IPS-18c (cell line): ENCODE results near the gene CGNL1.
A peak's percentile ranks its signal among the peaks of the same experiment; 100 is the strongest.

Experiments used
- H3K4me3 ChIP-seq: 2 replicates; pipeline ENCODE4 v1.7.0; 2013; ENCODE audit warnings: low read depth, mild to moderate bottlenecking, low read length, moderate library complexity; ENCODE audit not compliant: insufficient read depth
- H3K9me3 ChIP-seq: one replicate; pipeline ENCODE4 v1.6.1; 2013; ENCODE audit warnings: mild to moderate bottlenecking, low read length, moderate library complexity; ENCODE audit not compliant: control insufficient read depth, insufficient read depth

CGNL1 gene, protein sequence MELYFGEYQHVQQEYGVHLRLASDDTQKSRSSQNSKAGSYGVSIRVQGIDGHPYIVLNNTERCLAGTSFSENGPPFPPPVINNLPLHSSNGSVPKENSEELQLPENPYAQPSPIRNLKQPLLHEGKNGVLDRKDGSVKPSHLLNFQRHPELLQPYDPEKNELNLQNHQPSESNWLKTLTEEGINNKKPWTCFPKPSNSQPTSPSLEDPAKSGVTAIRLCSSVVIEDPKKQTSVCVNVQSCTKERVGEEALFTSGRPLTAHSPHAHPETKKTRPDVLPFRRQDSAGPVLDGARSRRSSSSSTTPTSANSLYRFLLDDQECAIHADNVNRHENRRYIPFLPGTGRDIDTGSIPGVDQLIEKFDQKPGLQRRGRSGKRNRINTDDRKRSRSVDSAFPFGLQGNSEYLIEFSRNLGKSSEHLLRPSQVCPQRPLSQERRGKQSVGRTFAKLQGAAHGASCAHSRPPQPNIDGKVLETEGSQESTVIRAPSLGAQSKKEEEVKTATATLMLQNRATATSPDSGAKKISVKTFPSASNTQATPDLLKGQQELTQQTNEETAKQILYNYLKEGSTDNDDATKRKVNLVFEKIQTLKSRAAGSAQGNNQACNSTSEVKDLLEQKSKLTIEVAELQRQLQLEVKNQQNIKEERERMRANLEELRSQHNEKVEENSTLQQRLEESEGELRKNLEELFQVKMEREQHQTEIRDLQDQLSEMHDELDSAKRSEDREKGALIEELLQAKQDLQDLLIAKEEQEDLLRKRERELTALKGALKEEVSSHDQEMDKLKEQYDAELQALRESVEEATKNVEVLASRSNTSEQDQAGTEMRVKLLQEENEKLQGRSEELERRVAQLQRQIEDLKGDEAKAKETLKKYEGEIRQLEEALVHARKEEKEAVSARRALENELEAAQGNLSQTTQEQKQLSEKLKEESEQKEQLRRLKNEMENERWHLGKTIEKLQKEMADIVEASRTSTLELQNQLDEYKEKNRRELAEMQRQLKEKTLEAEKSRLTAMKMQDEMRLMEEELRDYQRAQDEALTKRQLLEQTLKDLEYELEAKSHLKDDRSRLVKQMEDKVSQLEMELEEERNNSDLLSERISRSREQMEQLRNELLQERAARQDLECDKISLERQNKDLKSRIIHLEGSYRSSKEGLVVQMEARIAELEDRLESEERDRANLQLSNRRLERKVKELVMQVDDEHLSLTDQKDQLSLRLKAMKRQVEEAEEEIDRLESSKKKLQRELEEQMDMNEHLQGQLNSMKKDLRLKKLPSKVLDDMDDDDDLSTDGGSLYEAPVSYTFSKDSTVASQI

DNA sequence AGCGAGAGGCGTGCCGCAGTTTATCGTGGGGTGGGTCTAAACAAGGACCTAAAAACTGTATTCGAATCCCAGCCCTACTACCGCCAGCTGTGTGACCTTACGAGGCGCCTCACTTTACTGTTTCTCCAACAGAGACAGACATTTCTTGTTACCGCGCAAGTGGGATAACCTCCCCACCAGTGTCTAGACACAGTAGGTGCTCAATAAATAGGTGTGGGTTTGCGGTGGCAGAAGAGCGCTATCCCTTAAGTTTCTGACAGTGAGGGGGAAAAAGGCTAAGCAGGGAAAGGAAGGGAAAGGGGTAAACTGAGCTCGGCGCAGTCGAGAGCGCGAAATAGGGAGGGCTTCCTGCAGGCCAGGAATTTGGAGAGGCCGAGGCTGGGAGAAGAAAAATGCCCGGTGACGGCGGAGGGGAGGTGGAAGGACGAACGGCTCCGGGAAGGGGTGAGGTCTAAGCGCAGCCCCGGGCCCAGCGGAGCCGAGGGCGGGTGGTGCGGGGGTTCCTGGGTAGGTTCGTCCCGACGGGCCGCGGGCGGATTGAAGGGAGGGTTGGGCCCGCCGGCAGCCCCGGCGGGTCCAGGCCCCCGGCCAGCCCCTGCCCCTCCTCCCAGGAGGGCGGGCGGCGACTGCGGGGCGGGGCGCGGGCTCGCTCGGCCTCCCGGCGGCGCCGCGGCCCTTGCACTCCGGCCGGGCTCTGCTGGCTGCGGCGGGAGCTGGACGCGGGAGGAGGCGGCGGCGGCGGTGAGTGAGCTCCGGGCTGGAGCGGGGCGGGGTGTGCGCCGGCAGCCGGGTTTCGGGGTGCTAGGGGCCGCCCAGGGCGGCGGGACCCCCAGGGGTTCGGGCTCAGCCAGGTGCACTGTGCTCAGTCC lies at the start of gene CGNL1:
CGNL1 (plus strand) TSS at position 679 of the 869 bp plus-strand sequence. CDS start 61,495 bp downstream, outside the sequence.
- Histone ChIP-seq H3K4me3 (peak within 1 kb of the TSS; percentile 73), H3K9me3 (no peaks in the 10 kb centered on the region)

DNA sequence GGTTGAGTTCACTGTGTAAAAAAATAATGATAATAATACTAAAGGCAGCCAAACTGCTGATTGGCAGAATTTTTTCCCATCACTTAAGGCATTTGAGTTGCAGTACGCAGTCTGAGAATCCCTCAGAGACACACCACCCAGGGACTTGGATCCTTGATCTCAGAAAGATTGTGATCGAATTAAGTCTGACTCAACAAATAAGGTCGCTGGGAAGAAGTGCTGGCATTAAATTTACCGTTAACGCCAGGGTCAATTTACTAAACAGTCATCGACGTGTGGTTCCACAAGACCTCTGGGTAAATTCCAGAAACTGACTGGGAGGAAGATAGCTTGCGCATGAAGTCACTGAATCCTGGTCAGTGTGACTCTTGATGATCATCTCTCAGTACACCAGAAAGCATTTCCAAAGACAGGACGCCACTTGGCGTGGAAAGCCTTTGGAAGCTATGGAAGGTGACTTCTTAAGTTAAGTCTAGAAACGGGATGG lies 48.3 kb upstream of the CGNL1 start:
- Histone ChIP-seq H3K4me3 (no peak overlapping the region), H3K9me3 (no peaks in the 10 kb centered on the region)

DNA sequence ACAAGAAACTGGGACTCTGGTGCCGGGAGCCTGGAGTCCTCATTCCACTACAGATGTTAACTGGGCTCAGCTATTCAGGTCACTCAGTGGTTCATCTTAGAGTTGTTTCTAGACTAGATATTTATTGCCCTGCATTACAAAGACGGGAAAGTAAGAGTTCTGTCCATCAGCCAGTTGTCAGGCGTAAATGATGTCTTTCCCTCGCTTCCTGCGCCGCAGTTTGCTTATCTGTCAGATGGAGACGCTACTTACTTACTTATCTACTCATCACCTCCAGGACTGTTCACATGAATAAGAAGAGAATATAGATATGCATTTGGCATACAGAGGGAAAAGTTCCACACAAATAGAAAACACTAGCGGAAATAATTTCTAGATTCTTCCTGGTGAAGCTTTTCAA lies 47.8 kb upstream of the CGNL1 start:
- Histone ChIP-seq H3K9me3 (no peaks in the 10 kb centered on the region), H3K4me3 (no peak overlapping the region)

DNA sequence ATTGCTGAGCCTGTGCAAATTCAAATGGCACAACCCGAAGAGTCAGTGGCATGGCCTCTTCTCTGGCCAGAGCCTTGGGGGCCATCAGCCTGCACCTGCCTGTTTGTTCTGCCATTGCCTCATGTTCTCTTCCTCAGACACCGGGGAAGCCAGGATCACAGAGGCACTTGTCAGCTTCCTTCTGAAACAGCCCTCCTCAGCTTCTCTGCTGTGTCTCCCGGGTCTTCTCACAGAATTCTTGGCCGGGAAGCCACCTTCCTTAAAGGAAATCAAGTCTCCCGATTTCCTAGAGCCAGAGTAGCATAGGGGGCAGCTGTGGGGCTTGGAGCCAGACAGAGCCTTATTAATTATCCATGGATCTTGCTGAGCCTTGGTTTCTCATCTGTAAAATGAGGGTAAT lies 47.4 kb upstream of the CGNL1 start:
- Histone ChIP-seq H3K9me3 (no peaks in the 10 kb centered on the region), H3K4me3 (no peak overlapping the region)

DNA sequence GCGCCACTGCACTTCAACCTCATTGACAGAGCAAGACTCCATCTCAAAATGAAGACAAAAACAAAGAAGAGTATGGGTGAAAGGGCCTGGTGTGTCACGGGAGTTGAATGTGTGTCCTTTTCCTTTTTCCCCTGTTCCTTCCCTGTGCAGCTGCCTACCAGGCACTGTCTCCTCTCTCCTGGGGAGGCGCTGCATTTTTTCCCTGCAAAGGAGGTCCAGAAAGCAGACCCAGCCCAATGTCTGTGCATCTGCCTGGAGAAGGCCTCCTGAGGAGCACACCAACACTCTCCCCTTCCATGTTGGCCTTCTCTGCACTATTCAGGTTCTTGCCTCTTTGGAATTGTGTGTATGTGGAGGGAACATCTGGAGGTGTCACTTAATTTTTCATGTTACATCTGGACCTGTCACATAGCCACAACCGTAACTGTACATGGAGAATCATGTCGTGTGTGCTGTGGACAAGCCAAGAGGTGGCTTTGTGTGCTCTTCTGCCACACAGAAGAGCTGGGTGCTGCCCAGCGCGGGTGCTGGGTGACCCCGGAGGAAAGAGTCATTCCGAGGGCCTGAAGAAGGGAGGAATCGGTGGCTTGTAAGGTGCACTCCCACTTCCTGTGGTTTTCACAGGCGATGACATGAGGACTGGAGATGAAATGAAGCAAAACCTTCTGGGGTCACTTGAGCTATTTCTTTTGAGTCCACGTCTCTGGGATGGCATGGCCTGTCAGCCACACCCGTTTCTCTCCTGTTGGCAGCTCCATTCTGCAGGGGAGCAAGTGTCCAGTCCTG lies 46.5 kb upstream of the CGNL1 start:
- no peaks in the 10 kb centered on the region for H3K9me3 ChIP-seq
- no peak overlapping the region for H3K4me3 ChIP-seq

DNA sequence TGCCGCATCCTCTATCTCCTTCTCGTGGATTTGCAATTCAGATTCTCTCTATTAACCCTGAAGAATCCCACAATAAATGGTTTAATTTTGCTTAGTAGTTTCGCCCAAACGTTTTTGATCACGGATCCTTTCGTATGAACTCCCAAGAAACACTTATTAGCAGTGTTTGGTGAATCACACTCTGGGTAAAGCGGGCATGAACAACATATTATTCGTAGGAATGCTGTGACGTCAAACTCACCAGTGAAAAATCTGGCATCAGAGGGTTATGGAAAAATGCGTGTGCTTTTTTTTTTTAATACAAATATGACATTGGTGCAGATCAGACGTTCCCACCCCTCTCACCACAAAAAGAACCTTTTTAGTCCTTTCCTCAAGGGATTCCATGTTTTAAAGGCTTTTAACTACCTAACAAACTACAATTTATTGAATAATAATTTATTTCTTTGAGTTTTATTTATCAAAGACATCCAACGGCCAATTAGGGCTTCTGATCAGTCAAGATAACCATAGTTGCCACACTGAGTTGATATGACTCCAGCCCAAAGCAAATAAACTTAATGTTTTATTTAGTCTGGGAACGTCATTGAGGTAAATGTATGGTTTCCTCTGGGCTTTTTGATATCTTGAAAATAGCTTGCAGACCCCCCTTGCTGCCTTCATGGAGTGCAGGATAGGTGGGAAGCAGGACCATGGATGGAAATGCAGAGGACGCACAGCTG lies 45.5 kb upstream of the CGNL1 start:
- H3K9me3 ChIP-seq = no peaks in the 10 kb centered on the region
- no peak overlapping the region for H3K4me3 ChIP-seq

DNA sequence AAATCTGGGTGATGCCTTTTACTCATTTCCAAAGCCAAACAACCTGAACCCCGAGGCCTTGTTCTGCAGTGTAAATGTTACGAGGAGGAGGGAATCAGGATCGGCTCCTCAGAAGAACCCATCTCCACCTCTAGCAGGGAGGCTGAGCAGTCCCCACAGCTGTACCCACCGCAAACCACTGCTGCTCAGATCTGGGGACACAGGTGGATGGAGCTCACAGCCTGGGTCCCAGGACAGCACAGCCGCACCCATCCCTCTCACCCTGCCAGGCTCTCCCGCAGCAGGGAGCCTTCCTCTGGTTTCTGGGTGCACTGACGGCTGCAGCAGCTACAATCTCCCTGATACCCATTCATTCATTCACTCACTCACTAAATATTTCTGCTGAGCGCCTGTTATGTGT lies 44.0 kb upstream of the CGNL1 start:
- no peak overlapping the region for H3K4me3 ChIP-seq
- no peaks in the 10 kb centered on the region for H3K9me3 ChIP-seq

DNA sequence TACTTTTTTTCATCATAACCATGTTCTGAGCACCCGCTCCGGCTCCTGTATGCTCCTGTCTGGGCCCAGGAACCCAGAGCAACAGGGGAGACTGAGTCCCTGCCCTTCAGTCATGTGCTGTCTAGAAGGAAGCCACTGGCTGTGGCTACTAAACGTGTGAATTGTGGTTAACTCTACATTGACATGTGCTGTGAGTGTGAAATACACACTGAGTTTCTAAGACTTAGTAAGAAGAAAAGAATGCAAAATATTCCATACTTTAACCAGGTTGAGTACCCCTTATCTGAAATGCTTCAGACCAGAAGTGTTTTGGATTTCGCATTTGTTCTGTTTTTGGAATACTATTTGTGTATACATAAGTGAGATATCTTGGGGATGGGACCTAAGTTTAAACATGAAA lies 42.8 kb upstream of the CGNL1 start:
- Histone ChIP-seq H3K4me3 (no peak overlapping the region), H3K9me3 (no peaks in the 10 kb centered on the region)

DNA sequence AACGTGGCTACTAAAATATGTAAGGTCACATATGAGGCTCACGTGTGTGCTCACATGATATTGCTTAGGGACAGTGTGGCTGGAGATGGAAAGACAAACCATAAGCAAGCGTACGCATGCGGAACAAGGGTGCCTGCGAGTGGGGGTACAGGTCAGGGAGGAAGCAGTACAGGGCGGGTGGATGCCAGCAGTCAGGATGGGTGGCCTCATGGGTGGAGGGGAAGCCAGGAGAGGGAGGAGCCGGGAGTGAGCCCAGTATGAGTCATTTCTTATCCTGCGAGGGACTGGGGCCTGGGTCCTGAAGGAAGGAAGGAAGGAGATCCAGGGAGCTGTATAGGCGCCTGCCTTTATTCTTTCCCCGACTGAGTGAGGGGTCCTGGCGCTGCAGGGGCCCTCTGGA lies 42.0 kb upstream of the CGNL1 start:
- no peak overlapping the region for H3K4me3 ChIP-seq
- no peaks in the 10 kb centered on the region for H3K9me3 ChIP-seq

DNA sequence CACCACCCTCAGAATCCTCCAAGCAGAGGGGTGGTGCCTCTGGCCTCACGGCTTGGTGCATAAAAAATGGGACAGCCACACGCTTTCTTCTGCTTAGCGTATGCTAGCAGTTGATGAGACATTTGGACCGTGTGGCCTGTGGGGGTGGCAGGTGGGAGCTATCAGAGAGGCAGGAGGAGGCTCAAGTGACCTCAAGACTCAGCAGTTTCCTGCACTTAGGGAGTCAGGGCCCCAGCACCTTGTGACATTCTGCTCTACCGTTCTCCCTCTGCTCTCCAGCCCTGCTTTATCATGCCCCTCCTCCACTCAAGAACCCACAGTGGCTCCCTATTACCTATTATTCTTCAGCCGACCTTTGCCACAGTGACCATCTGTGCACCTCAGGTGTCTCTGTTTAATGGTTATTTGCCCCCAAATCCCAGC lies 41.0 kb upstream of the CGNL1 start:
- Histone ChIP-seq H3K4me3 (no peak overlapping the region), H3K9me3 (no peaks in the 10 kb centered on the region)

DNA sequence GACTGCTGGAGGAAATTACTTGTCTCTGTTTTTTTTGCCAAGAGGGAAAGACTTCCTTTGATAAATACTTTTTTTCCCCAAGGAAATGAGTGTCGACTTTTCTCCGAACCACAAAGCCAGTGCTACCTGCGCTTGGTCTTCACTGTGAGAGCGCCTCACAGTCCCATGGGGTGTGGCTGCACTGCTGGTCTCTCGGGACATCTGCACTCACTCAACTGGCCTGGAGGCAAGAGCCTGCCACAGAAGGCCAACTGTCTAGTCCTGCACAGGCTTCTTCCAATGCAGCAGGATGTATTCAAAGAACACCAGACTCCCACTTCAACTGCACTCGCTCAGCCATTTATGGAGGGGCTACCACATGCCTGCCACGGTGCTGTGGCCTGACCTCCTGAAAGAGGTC lies 40.6 kb upstream of the CGNL1 start:
- Histone ChIP-seq H3K4me3 (no peak overlapping the region), H3K9me3 (no peaks in the 10 kb centered on the region)

DNA sequence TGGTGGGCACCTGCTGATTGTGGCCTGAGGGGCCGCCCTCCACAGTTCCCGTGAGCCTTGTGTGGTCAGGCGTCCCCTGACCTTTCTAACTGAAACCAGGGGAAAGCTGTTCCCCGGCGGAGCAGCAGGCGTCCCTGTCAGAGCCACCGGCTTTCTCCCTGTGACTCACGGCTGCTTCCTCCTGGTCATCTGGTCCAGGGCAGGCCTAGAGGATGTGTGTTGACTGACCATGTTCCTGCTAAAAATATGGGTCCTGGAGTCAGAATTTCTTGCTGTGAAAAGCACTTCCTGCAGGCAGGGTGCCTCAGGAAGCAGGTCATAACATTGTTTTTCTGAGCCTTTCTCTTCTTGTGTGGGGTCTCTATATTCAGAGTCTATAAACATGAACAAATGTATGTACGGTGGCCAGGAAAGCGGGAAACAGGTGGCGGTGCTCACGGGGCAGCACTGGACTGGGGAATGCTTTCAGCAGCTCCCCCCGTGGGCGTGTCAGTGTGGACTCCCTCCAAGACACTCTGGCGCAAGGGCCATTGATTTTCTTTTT lies 38.4 kb upstream of the CGNL1 start:
- Histone ChIP-seq H3K9me3 (no peaks in the 10 kb centered on the region), H3K4me3 (no peak overlapping the region)

DNA sequence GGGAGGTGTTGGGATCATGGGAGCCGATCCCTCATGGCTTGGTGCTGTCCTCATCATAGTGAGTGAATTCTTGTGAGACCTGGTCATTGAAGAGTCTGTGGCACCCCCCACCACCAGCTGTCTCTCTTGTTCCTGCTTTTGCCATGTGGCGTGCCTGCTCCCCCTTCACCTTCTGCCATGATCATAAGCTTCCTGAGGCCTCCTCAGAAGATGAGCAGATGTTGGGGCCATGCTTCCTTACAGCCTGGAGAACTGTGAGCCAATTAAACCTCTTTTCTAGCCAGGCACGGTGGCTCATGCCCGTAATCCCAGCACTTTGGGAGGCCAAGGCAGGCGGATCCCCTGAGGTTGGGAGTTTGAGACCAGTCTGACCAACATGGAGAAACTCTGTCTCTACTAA lies 37.0 kb upstream of the CGNL1 start:
- Histone ChIP-seq H3K9me3 (no peaks in the 10 kb centered on the region), H3K4me3 (no peak overlapping the region)

DNA sequence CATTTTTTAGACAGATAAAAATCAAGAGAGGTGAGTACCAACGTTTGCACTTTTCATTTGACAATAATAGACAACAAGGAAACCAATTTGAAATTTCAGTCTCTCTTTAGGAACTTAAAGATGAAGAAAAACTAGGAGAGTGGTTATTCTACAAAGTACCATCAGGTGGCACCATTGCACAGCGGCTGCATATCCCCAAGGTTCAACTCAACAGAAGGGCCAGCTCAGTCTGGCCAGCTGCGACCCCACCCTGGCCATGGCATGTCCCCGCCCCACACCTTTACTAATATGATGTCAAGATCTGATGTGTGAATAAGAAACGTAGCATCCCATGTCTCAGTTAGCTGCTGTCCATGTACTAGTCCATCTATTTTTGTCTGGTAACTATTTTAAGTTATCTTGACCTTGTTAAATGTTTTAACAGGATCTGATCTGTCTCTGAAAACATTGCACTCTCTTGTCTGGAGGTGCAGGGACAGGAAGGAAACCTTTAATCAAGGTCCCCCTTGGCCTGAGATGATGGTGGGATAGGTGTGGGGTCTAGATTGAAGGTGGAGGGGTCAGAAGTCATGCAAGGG lies 35.5 kb upstream of the CGNL1 start:
- Histone ChIP-seq H3K4me3 (no peak overlapping the region), H3K9me3 (no peaks in the 10 kb centered on the region)

DNA sequence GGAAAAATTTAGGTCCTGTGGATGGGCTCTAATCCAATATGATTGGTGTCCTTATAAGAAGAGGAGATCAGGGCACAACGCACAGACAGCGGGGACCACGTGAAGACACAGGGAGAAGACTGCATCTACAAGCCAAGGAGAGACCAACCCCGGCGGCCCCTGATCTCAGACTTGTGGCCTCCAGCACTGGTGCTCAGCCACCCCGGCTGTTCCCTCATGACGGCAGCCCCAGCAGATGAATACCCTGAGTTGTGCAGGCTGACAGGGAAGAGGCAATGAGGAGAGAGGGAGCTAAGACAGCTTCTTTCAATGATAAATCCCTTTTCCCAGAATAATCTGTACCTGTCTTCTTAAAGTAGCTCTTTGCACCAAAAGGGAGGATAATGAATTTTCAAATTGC lies 33.3 kb upstream of the CGNL1 start:
- no peaks in the 10 kb centered on the region for H3K9me3 ChIP-seq
- no peak overlapping the region for H3K4me3 ChIP-seq
